Middle frontal gyrus (tissue), 1 donor: ENCODE data around the gene CDK6.
"Not testable (repeated sequence)": the region's sequence is repeated elsewhere in the genome, so short reads cannot be mapped to it uniquely, and the experiment has no call there.

Experiments
- DNase-seq: peaks from one replicate; pipeline ENCODE4 v3.0.0-alpha.2; 2015; ENCODE audit warnings: low spot score; ENCODE audit errors: extremely low spot score

The CDK6 gene

DNA sequence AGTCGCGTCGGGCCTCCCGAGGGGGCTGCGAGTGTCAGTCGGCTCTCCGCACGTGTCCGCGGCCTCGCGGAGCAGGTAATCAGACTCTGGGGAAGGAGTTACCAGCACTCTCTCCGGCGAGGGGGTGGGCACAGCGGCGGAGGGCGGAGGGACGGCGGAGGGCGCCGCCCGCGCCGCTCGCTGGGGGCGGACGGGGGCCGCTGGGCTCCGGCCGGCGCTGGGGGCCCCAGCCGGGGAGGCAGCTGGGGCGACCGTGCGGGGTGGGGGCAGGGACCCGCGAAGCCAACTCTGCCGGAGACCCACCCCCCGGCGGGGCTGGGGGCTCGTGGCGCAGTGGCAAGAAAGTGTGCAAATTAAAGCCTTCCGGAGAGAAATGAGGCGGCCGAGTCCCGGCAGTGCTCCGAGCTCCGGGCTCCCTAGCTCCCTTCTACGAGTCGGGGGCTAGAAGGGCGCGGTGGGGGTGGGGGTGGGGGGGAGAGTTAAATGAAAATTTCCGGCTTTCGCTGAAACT is at the start of gene CDK6:
CDK6 (minus strand) TSS at position 85 of the 511 bp plus-strand sequence. CDS start 3,250 bp downstream, outside the sequence.
- DNase-seq: no peak

DNA sequence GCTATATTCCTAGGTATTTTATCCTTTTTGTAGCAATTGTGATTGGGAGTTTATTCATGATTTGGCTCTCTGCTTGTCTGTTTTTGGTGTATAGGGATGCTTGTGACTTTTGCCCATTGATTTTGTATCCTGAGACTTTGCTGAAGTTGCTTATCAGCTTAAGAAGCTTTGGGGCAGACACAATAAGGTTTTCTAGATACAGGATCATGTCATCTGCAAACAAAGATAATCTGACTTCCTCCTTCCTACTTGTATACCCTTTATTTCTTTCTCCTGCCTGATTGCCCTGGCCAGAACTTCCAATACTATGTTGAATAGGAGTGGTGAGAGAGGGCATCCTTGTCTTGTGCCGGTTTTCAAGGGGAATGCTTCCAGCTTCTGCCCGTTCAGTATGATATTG is 49.7 kb upstream of the CDK6 start:
- DNase-seq: not testable (repeated sequence)

DNA sequence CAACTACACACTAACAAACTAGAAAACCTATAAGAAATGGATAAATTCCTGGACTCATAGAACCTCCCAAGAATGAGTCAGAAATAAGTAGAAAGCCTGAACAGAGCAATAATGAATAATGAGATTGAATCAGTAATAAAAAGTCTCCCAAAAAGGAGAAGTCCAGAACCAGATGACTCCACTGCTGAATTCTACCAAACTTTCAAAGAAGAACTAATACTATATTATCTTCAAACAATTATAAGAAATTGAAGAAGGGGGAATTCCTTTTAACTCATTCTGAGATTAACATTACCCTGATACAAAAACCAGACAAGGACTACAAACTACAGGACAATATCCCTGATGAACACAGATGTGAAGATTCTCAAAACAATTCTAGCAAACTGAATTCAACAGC is 47.8 kb upstream of the CDK6 start:
- no peak for DNase-seq

DNA sequence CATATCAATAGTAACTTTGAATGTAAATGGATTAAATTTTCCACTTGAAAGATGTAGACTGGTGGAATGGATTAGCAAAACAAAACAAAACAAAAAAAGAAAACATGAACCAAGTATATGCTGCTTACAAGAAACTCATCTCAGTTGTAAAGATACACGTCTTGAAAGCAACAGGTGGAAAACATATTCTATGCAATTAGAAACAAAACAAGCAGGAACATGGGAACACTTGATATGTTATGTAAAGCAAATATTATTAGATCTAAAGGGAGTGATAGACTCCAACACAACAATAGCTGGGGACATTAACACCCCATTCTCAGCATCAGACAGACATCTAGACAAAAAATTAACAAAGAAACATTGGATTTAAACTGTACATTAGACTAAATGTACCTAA is 46.4 kb upstream of the CDK6 start:
- no peak for DNase-seq

DNA sequence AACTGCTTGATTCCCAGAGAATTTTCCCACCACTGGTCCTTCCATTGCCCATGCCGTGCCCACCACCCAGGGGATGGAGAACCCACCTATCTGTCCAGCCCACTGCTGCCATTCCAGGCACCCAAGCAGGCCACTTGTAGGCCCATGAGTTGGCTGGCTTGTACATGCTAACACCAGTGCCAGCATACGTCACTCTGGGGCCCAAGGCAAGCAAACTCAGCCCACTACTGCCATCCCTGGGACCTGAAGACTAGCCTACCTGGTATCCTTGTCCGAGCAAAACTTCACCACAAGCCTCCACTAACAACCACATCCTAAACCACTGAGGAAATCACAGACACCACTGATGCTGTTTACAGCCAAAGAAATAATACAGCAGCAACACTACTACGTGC is 44.7 kb upstream of the CDK6 start:
- DNase-seq: no peak

DNA sequence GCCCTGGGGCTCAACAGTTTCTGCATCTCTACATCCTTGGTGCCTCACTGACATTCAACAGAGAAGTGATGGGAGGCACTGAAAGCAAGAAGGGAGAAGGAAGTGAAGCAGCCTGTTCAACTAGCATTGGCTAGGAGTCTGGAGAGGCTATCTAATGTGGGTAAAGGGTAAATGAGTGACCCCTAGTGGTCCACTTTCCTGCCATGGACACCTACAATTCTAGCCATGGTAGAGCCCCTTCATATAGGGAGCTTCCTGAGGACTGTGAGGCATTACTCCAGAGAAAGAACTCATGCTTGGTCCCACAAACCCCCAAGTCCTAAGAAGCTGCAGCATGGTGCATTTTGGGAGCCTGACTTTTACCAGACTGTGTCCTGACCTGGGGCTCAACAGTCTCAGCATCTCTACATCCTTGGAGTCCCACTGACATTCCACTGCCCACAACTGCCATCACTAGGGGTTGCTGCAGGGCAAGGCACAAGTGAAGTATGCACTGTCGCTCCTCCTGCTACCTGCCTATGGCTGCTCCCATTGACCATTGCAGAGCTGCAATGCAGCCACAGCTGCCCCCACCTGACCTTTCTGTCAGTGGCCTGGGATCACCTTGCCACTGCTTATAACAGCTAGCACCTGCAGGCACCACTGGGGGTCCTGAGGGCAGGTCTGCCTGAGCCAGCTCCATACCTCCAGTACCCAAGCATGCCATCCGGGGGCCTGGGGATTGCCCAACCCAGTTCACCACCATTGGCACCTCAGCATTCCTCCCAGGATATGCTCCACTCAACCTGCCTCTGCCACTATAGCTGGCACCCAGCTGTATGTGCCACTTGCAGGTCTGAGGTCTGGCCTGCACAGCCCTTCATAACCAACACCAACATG is 44.1 kb upstream of the CDK6 start:
- no peak for DNase-seq

DNA sequence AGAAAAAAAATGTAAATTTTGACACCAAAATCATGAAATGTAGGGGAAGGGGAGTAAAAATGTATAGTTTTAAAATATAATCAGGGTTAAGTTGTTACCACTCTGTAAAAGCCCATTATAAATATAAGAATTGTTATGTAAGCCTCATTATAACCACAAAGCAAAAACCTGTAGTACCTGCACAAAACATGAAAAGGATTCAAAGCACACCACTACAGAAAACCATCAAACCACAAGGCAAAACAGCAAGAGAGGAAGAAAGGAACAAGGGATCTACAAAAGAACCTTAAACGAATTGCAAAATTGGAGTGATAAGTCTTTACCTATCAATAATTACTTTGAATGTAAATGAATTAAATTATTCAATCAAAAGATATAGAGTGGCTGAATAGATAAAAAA is 41.0 kb upstream of the CDK6 start:
- no peak for DNase-seq

DNA sequence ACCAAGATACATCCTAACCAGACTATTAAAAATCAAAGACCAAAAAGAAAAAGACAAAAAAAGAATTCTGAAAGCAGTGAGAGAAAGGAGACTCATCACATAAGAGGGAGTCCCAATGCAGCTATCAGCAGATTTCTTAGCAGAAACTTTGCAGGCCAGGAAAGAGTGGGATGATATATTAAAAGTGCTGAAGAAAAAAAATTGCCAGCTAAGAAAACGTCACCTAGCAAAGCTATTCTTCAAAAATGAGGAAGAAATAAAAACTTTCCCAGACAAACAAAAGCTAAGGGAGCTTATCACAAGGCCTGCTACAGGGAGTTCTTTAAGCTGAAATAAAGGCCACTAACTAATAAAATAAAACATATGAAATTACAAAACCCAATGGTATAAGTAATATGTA is 40.5 kb upstream of the CDK6 start:
- no peak for DNase-seq

DNA sequence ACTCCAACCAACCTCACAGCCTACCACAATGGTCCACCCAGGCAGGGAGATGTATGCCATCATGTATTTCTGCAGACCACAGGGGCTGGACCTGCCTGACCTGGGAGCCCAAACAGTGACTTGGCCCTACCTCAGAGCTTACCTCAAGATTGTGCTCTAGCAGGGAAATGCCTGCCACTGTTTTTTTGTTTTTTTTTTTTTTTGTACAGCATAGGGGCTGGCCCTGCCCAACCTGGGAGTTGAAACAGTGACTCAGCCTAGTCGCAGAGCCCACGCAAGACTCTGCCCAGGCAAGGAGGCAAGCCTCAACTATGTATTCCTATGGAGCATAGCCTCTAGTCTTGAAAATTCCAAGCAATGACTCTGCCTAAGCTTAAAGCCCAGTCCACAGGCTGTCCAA is 39.3 kb upstream of the CDK6 start:
- DNase-seq: no peak

DNA sequence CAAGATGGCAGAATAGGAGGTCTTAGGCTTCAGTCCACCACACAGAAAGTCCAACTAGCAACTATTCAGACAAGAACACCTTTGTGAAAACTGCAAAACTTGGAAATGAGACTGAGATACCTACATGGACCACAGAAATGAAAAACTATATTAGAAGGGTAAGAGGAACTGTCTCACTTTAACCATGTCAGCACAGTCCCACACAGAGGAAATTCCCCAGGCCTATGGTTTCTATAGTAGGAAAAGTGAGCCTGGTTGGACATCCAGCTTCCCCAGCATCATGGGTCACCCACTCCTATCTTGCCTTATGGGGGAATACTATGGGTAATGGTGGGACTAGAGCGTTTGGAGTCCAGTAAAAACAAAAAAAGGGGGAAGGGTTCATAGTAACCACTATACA is 38.8 kb upstream of the CDK6 start:
- no peak for DNase-seq

DNA sequence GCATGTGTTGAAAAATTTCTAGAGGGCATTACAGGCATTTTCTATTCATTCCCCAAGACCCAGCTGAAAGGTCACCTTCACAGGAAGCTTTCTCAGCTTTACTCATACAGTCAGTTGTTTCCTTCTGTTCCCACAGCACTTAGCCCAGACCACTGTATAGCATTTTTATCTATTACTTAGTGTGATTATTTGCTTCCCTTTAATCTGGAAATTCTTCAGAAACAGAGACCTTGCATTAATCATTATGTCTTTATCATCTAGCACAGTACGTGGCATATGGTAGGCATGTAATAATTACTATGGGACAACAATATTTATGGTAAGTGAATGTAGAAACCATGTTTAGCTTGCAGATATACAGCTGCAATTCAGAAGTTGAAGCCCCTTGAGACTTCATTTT is 38.2 kb upstream of the CDK6 start:
- no peak for DNase-seq

DNA sequence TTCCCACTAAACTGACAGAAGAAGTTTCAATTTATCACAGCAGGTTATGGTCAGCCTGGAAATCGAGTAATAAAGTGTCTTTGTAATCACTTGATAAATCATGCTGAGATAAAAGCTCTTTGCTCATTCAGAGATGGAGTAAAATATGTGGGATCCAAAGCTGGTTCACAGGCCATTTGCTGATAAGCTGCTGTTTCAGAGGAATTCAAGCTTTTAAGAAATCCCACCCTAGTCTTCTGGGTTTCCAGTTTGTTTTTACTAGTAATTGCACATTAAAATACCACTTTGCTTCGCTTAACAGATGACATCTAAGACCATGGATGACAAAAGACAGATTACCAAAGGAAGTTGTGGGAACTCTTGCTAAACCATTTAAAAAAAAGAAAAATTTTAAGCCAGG is 37.4 kb upstream of the CDK6 start:
- DNase-seq: no peak

DNA sequence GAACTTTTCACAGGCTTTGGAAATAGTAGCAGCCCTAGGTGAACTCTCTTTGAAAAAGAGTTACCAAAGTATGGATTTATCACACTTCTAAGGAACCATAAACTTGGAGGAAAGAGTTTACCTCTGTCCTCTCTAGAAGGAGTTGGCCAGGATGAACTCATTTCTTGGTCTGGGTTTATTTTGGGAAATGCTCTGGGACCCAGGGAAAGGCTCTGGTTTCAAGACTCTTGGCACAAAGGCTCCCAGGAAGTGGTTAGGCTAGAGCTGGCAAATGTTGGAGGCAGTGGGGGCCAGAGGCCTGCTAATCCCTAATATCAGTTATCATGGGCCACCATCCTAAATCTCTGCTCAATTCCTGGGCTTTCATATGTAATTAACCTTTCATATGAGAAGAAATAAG is 36.3 kb upstream of the CDK6 start:
- no peak for DNase-seq

DNA sequence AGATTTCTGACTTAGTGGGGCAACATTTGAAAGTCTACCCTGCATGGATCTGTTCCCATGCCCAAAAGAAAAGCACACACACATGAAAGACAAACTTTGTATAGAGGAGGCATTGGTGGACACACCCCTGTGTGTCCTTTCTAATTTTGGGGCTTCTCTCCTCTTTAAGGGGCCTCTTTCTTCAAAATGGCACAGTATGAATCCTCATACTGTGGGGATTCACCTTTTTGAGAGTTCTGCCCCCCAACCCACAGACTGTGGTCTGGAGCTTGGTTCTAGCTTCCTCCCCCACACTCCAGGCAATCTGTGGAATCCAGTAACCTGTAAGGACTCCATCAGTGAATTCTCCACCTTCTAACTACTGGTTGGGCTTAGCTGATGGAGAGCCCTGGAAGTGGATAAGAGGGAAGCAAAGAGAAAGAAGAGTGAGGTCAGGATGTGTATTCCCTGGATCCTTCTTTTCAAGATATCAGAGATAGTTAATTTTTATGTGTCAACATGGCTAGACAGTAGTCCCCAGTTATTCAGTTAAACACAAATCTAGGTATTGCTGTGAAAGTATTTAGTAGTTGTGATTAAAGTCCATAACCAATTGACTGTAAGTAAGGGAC is 32.4 kb upstream of the CDK6 start:
- no peak for DNase-seq

DNA sequence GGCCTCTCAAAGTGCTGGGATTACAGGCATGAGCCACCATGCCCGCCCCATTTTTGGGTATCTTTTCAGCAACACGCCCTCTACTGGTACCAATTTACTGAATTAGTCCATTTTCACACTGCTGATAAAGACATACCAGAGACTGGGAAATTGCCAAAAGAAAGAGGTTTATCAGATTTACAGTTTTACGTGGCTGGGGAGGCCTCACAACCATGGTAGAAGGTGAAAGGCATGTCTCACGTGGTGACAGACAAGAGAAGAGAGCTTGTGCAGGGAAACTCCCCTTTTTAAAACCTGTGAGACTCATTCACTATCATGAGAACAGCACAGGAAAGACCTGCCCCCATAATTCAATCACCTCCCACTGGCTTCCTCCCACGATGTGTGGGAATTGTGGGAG is 27.8 kb upstream of the CDK6 start:
- DNase-seq: not testable (repeated sequence)

DNA sequence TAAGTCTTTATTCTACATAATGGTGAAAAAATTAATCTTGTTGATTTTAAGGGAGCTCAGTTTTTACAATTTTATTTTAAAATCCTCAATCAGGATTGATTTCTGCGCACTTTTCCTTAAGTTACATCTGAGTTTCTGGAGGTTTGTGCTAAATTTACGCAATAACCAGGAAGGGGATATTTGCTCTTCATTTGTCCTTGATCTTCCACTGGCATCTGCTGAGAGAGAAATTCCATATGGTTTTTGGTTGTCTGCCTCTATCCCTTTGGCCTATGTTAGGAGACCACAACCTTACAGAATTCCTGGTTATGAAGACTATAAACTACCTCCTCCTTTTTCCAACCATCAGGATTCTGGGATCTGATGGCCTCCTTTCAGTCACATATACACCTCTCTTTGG is 20.1 kb upstream of the CDK6 start:
- DNase-seq: no peak

DNA sequence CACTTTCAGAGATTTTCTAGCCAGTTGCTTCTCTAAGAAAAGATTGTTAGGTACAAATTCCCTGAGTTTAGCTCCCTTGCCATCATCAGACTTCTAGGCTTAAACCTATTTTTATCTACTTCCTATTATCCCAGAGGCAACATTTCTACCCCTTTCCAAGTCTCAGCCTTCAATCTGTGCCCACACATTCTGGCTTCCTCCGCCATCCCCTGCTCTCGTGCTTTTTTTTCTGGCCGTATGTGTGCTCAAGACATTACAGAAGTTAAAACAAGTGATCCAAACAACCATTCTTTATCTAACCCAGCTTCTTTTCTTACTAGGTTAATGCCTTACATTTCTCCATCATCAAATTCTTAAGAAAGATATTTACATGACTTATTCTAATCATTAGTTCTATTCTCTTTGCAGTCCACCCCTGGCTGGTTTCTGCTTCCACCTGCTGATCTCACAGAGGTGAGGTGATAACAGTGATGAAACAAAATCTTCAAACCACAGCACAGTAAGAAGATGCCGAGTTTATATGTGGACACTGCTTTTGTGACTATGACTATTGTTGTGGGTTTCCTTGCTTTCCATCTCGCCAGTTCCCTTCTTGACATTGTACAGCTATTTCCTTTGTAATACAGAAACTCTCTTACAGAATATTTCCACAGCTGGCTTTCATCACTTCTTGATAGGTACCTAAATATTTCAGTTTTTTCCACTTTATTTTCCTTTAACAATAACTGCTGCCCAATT is 18.3 kb upstream of the CDK6 start:
- DNase-seq: no peak

DNA sequence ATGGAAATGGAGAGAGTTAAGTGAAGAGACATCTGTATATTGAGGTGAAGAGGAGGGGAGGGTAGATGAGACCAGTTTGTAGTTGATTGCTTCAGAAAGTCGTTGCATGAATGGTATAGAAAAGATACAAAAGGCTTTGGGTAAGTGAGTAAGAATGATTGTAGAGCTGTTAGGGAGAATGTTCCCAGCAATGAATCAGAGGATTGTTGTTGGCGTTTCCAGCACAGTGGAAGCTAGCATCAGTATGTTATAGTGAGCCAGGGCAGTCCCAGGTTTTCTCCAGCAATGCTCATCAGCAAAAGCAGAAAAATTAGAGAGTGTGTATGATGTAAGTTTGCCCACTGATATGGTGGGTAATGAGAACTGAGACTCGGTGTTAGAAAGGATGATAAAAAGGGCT is 15.4 kb upstream of the CDK6 start:
- no peak for DNase-seq

DNA sequence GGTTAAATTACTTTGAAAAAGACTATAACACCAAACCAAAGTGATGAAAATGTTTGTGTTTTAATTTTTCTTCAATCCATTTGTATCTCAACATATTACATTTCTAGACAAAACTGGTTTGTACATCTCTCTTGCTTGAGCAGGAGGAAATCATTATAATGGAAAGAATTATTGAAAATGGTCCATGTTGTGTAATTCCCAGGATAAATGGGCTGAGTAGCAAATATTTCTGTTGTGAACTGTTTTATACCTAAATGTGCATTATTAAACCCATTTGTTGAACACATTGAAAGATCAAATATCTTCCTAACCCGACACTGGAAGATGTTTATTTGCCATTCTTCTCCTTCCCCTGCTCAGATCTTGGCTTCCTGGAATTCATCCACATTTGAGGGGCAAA is 14.1 kb upstream of the CDK6 start:
- DNase-seq: no peak

DNA sequence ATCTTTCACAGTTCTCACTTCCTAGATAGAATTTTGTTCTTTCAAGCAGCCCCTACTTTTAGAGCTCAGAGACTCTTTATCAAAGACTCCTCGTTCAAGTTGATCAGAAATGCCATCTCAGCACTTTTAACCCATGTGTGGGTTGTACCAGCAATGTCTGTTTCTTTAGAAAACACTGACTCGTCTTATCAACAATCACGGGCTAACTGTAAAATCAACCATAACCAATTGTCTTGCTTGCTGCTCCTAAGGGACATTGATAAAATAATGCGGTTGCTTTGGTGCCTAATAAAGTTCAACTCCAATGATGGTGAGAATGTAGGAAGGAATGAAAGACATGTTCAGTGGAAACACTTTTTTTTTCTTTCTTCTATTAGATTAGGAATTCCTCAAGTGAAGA is 12.9 kb upstream of the CDK6 start:
- DNase-seq: no peak

DNA sequence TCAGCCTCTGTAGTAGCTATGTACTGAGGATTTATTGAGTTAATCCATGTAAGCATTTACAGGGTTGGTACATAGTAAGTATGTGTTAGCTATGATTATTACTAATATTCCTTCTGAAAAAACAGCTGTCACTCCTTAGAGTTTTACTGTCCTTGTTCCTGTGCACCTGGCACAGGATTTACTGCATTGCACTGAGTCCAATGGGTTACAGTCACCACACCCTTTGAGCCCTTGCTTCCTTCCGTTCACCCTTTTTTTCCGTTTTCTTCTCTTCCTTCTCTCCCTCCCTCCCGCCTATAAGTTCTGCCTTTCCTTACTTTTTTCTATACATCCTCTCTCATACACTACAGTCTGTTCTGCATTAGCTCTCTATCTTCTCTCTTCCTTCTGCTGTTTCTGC is 12.5 kb upstream of the CDK6 start:
- no peak for DNase-seq

DNA sequence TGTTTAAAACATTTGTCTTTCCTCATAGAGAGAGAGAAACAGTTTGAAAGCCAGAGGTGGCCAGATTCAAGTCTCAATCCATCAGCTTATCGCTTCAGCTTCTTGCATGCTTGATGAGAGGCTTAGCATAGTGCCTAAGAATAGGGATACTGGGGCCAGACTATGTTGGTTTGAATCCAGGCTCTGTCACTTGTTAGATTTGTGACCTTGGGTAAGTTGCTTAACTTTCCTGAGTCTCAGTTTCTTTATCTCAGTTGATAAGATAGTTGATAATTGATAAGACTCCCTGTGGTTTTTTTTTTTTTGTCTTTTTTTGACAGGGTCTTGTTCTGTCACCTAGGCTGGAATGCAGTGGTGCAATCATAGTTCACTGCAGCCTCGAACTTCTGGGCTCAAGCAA is 12.1 kb upstream of the CDK6 start:
- no peak for DNase-seq
